GM08714 (cell line): ENCODE results near the gene PRRX1.

Experiments used
- H3K4me3 ChIP-seq: fragments of 200-500 bp; sonication (Bioruptor generic); 2 replicates; pipeline ENCODE4 v1.5.1; 2014; ENCODE audit warnings: mild to moderate bottlenecking, low read length, inconsistent platforms
- ZNF274 ChIP-seq: IDR thresholded peaks from 2 replicates; pipeline ENCODE4 v1.6.1; 2012; ENCODE audit warnings: mild to moderate bottlenecking, low read depth, low read length

The PRRX1 gene

DNA sequence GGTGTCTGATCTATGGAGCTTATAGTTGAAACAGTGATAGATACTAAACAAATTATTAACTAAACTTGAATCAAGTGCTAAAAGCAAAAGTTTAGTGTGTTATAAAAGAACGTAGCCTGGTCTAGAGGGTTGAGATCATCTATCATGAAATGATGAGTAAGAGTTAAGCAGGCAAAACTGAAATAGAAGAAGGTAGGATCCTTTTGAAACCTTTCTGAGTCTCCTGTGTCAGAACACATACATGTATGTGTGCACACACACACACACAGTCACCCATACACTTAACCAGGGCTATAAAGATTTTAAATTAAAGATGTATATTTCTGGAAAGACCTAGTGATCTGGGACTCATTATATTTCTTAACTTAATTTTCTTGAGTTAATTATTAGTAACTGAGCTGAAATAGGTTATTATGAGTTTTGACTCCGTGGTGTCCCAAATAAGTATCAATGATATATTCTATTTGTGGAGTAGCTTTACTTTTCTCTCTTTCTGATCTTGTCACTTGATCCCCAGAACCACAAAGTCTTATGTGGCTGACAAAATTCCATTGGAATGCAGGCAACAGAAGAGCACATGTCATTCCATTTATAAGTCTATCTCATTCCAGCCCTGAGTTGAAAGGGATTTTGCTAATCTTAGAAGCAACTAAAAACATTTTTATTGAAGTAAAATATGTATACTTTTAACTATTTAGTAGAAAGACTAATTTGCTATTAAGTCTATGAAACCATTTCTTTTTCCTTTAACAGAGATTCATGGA, 70.7 kb downstream of the PRRX1 start:
- TF ChIP-seq ZNF274, result no peak
- H3K4me3 ChIP-seq, result no peak overlapping the region

DNA sequence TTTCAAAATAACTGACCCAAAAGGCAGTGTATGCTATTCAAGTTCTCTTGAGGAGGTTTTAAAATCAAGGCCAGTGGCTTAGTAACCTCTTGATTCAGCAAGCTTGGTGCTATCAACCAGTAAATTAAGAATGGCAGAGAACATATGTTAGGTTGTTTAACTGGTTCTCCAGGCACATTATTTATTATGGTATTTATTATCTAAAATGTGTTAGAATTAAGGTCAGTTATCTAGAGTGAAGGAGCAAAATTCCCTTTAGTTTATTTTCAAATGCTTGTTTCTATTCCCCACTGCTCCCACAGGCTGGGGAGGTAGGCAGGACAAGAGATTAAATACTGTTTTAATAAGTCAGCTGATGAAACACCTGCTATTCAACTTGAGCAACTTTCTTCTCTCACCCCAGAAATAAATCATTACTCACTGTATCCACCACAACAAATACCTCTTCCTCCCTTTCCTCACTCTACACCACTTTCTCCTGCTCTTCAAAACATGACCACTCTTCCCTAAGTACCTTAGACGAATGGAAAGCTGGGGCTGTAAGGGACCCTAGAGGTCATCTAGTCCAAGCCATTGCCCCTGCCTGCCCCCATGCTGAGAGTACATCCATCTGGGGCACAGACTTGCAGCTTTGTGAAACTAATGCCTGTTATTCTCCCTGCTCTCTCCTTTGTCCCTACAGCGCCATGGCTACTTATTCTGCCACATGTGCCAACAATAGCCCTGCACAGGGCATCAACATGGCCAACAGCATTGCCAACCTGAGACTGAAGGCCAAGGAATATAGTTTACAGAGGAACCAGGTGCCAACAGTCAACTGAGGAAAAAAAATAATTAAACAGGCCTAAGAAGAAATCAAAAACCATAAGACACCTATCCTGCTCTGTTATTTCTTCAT, 71.7 kb downstream of the PRRX1 start:
- H3K4me3 ChIP-seq, result no peak overlapping the region
- no peak for TF ChIP-seq ZNF274

DNA sequence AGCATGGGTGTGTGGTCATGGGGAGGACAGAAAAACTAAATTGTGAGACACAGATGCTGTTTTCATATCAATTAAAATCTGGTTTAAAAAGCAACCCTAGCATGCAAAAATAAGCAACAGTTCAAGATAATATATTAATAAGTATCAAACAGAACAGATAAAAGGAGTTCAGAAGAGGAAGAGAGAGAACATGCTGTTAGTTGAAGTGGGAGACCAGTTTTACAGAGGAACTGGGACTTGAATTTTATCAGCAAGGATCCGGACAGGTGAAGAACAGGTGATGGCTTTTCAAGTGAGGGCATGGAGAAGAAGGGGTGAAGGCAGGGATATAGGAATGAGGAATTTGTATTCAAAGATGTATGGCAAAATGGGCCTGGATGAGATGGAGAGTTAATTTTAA, 75.9 kb downstream of the PRRX1 start:
- TF ChIP-seq ZNF274, result no peak
- H3K4me3 ChIP-seq, result no peak overlapping the region

DNA sequence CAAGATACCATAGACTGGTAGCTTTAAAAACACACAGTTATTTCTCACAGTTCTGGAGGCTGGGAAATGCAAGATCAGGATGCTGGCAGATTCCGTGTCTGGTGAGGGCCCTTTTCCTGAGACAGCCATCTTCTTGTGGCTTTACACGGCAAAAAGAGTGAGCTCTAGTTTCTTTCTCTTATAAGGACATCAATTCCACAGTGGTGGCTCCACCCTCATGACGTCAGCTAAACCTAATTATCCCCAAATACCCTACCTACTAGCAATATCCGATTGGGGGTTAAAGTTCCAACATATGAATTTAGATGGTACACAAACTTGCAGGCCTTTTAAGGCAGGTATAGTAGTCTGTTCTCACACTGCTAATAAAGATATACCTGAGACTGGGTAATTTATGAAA, 77.7 kb downstream of the PRRX1 start:
- TF ChIP-seq ZNF274, result no peak
- H3K4me3 ChIP-seq, result no peak overlapping the region

DNA sequence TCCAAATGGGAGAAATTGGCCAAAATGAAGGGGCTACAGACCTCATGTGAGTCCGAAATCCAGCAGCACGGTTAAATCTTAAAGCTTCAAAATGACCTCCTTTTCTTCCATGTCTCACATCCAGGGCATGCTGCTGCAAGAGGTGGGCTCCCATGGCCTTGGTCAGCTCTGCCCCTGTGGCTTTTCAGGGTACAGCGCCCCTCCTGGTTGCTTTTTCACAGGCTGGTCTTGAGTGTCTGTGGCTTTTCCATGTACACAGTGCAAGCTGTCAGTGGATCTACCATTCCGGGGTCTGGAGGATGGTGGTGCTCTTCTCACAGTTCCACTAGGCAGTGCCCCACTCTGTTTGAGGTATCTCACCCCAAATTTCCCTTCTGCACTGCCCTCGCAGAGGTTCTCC, 78.7 kb downstream of the PRRX1 start:
- no peak for TF ChIP-seq ZNF274
- H3K4me3 ChIP-seq, result no peak overlapping the region

DNA sequence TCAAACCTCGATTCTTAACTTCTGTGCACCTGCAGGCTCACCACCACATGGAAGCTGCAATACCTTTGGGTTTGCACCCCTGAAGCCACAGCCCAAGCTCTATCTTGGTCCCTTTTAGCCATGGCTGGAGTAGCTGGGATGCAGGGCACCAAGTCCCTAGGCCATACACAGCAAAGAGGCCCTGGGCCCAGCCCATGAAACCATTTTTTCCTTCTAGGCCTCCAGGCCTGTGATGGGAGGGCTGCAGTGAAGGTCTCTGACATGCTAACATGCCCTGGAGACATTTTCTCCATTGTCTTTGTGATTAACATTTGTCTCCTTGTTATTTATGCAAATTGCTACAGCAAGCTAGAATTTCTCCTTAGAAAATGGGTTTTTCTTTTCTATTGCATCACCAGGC, 79.2 kb downstream of the PRRX1 start:
- no peak for TF ChIP-seq ZNF274
- no peak overlapping the region for H3K4me3 ChIP-seq

DNA sequence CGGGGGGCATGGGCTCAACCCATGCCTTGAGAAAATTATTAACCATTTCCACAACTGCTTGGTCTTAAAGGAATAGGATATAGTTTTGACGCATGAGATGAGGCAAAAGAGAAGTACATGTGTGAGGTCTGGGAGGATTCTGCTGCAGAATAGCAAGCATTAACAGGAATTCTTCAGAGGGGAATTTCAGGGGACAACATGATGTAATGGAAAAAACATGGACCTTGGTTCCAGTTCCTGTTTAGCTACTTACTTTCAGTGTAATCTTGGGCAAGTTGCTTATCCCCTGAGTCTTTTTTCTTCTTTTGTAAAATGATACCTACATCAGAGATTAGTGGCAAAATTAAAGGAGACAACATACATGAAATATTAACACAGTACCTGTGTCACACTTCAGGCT, 85.6 kb downstream of the PRRX1 start:
- no peak for TF ChIP-seq ZNF274
- no peak overlapping the region for H3K4me3 ChIP-seq

DNA sequence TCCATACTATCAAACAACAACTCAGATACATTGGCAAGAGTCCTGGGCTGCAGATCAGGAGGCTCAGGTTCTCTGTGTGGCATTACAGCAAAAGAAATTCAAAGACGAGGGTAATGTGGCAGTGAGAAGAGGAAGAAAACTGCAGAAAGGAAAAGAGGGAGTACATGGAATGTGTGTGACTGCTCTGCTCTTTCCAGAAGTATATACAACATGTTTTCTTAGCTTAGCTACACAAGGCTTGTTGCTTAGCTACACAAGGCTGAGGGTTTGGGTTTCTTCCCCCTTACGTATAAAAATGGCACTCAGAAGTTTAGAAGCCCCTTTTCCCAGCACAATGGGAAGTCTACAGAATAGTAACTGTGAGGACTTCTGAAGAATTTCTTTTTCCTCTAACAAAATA, 86.0 kb downstream of the PRRX1 start:
- no peak for TF ChIP-seq ZNF274
- no peak overlapping the region for H3K4me3 ChIP-seq

DNA sequence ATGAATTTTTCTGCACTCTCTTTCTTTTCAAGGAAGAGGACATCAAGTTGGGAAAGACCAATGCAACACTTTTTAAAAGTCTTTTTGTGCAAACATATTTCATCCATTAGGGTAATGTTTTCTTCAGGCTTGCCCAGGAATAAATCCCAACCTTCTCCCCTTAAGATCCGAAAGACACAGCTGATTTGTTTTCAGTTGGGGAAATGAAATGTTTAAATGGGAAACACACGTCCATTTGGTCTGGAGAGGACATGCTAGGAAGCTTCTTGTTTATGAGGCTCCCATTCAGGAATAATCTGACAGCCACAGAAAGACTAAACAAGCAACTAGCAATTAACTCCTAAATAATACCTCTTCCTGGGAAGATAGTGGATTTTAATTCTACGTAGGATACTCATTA, 91.9 kb downstream of the PRRX1 start:
- no peak for TF ChIP-seq ZNF274
- no peak overlapping the region for H3K4me3 ChIP-seq

DNA sequence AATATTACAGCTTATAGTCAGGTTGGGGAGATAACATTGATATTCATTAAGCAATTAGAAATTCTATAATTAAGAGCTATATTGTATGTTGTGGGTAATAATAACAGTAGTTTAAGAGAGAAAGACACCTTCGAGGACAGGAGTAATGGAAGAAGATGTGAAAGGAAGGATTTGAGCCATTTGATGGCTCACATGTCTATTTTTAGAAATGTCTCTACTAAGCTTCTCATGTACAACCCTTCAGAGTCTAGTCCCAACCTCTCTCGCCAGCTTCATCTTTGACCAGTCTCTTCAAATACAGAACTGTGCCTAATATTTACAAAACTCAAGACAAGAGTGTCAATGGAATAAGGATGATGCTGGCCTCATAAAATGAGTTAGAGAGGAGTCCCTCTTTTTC, 95.1 kb downstream of the PRRX1 start:
- no peak for TF ChIP-seq ZNF274
- no peak overlapping the region for H3K4me3 ChIP-seq

DNA sequence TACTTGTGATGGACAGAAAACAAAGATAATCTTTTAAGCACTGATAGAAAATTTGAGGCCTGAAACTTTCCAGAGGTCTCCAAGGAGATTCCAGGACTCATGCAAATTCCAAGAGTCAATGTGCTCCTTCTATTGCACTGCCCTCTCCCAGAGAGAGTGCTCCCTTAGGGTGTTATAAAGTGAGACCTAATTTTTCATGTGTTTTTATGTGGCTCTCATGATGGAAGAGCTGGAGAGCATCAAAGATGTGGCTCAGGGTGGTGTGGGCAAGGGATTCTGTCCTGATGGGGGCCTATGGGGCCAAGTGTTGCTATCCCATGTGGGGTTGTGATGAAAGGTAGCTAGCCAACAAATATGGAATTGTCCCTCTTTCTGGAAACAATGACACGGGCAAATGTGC, 101.3 kb downstream of the PRRX1 start:
- H3K4me3 ChIP-seq, result no peak overlapping the region
- no peak for TF ChIP-seq ZNF274

DNA sequence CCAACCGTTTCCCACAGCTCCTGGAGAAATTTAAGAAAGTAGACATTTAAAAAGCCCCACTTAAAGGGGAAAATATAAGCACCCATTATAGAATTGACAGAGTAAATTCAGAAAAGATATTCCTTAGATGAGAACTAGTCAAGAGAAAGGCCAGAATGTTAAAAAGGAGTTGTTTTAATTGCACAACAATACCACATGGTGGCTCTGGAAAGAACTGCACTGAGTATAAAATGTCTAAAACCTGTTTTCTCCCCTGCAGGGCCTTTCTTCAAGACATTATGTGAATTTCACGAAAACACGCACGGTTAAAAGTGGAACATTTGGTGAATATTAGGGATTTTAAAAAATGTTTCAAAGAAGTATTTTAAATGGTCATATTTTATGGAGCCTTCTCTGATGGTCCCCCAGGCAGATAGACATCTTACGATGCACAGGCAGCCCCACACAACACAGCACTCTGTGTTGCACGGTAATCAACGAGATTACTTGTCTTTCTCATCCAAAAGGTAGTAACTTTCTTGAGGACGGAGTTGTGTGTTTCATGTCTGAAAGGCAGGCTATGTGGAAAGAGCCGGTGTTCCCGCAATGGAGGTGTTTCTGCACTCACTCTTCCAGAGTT, 101.9 kb downstream of the PRRX1 start:
- H3K4me3 ChIP-seq, result no peak overlapping the region
- TF ChIP-seq ZNF274, result no peak

DNA sequence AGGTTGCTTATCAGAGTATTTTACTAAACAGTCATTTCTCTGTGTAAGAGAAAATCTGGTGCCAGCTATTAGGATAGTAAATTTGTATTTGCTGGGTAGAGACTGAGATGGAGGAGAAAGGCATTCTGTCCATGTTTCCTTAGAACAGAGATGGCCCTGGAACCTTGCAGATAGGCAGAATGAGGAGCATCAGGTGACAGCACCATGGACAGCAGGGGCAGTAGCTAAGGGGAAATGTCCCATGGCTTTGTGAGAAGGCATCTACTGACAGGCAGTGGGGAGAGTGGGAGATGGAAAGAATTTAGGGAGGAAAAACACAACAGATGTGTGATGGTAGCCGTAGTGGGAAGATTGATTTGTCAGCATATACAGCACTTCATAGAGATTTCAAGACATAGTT, 105.0 kb downstream of the PRRX1 start:
- H3K4me3 ChIP-seq, result no peak overlapping the region

DNA sequence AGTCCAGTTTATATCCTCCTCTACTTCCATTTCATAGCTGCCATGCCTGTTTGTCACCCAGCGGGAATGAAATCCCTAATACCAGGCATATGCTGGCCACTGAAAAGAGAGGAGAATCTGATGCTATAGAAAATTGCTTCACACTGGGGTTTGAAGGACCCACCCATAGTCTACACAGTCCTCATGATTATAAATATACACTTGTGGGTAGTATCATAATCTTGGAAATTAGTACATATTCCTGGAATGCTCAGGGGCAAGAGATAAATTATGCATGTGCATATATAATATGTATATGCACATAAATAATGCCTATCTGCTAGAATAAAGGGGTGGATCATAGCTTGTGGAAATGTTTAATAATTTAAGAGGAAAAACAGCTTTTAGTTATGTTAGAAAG, 105.8 kb downstream of the PRRX1 start:
- no peak overlapping the region for H3K4me3 ChIP-seq
- TF ChIP-seq ZNF274, result no peak

More for the DNA sequence above, 105.0 kb downstream of the PRRX1 start:
- no peak for TF ChIP-seq ZNF274

DNA sequence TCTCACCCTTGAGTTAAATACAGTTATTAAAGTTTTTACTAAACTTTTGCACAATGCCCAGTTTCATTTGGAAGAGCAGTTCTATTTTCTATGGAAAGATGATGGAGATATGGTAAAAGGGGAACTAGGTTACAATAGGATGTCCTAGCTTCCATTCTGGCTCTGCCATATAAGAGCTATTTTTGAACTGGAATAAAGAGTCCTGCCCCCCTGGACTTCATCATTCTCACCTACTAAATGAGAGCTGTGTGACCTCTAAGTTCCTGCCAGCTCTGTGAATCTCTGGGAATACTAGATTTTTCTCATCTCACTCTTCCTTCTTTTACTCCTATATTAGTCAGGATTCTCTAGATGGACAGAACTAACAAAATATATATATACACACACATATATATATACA, 106.3 kb downstream of the PRRX1 start:
- H3K4me3 ChIP-seq, result no peak overlapping the region
- no peak for TF ChIP-seq ZNF274
